Astrocyte of the spinal cord (primary cell): ENCODE results near the gene GLT6D1.

Experiments used
- DNase-seq: peaks from one replicate; pipeline ENCODE4 v3.0.0; 2011; ENCODE audit warnings: low read depth, low spot score
- H3K4me3 ChIP-seq: 2 replicates; pipeline ENCODE4 v1.5.1; 2011; ENCODE audit warnings: low read depth, mild to moderate bottlenecking, low read length, moderate library complexity
- in situ Hi-C: cut with HindIII; loops from 2 replicates; pipeline ENCODE4 v1.10.0; 2017; ENCODE audit warnings: low sequenced_read_pairs
- TF ChIP-seq, protein P1 (sequence below): IDR thresholded peaks from 2 replicates; pipeline ENCODE4 v1.5.1; 2012; ENCODE audit warnings: low read depth, mild to moderate bottlenecking, low read length, inconsistent platforms

Gene GLT6D1

DNA sequence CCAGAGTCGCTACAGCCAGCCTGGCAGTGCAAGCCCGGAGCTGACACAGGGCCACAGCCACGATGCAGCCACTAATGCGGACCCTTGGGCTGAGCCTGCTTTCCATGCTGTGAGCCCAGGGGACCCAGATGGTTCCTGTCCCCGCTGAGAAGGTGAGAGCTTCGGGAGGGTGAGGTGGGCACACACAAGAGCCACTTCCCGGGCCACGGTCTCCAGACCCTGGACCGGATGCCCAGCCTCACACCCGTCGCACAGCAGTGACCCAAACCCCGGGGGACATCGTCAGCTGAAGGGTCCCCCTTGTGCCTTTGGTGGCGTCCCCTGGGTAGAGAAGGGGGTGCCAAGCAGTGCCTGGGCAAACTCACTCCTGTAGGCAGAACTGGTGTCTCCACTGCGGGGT lies 64.4 kb downstream of the GLT6D1 start:
- TF ChIP-seq, protein P1, sequence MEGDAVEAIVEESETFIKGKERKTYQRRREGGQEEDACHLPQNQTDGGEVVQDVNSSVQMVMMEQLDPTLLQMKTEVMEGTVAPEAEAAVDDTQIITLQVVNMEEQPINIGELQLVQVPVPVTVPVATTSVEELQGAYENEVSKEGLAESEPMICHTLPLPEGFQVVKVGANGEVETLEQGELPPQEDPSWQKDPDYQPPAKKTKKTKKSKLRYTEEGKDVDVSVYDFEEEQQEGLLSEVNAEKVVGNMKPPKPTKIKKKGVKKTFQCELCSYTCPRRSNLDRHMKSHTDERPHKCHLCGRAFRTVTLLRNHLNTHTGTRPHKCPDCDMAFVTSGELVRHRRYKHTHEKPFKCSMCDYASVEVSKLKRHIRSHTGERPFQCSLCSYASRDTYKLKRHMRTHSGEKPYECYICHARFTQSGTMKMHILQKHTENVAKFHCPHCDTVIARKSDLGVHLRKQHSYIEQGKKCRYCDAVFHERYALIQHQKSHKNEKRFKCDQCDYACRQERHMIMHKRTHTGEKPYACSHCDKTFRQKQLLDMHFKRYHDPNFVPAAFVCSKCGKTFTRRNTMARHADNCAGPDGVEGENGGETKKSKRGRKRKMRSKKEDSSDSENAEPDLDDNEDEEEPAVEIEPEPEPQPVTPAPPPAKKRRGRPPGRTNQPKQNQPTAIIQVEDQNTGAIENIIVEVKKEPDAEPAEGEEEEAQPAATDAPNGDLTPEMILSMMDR, result no peak
- DNase-seq, result no peak
- no peak overlapping the region for H3K4me3 ChIP-seq
- in situ Hi-C loops, result no loop called here

DNA sequence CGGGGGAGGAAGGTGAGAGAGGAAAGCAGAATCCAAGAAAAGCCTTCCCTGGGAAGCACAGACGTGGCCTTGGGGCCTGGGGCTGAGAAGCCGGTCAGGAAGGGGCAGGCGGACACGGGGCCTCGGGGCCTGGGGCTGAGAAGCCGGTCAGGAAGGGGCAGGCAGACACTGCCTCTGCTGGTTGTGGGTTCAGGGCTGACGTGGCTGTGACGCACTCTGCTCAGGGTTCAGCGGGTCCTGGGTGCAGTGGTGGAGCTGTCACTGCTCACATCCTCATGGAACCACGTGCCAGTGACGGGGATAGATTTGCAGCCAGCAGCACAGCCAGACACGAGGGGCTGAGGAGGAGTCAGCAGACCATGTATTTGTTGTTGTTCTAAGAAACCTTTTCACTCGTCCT lies 65.0 kb downstream of the GLT6D1 start:
- TF ChIP-seq, protein P1, result no peak

More for the DNA sequence above, 65.0 kb downstream of the GLT6D1 start:
- in situ Hi-C loops, result no loop called here
- DNase-seq, result no peak
- H3K4me3 ChIP-seq, result no peak overlapping the region
